Osteoblast (primary cell): Measurements from ENCODE around the gene PIK3R2. TPM values are rescaled to one million over a fixed set of nuclear protein-coding genes. Genes with fewer than 3 reads are reported as not detected.

ENCODE experiments used
- DNase-seq: peaks from one replicate; pipeline ENCODE4 v3.0.0; 2011; ENCODE audit warnings: low spot score, mixed read lengths; ENCODE audit not compliant: insufficient read length; ENCODE audit errors: missing footprints
- H2AFZ ChIP-seq: 2 replicates; pipeline ENCODE4 v1.6.0; 2011; ENCODE audit warnings: mild to moderate bottlenecking, low read length
- H3K27ac ChIP-seq: 2 replicates; pipeline ENCODE4 v1.5.1; 2011; ENCODE audit warnings: mild to moderate bottlenecking, low read depth, low read length, moderate library complexity
- H3K27me3 ChIP-seq: 2 replicates; pipeline ENCODE4 v1.6.0; 2012; ENCODE audit warnings: mild to moderate bottlenecking, control low read depth, inconsistent platforms, low read length, moderate library complexity; ENCODE audit not compliant: insufficient read depth
- H3K36me3 ChIP-seq: 2 replicates; pipeline ENCODE4 v1.5.1; 2011; ENCODE audit warnings: mild to moderate bottlenecking, low read length, control low read depth, moderate library complexity; ENCODE audit not compliant: insufficient read depth
- H3K4me1 ChIP-seq: 2 replicates; pipeline ENCODE4 v1.5.1; 2011; ENCODE audit warnings: mild to moderate bottlenecking, low read length, control low read depth, moderate library complexity; ENCODE audit not compliant: insufficient read depth
- H3K4me2 ChIP-seq: 2 replicates; pipeline ENCODE4 v1.6.0; 2011; ENCODE audit warnings: mild to moderate bottlenecking, low read length; ENCODE audit not compliant: insufficient read depth
- H3K4me3 ChIP-seq: fragments of 200-600 bp; sonication (generic); 3 replicates; pipeline ENCODE4 v1.5.1; 2012; ENCODE audit warnings: mild to moderate bottlenecking, low read length, inconsistent platforms; ENCODE audit not compliant: insufficient read depth
- H3K79me2 ChIP-seq: 2 replicates; pipeline ENCODE4 v1.6.0; 2012; ENCODE audit warnings: mild to moderate bottlenecking, low read length, control low read depth, inconsistent platforms; ENCODE audit not compliant: insufficient read depth
- H3K9me3 ChIP-seq: 2 replicates; pipeline ENCODE4 v1.5.1; 2011; ENCODE audit warnings: low read depth, low read length, control low read depth
- H4K20me1 ChIP-seq: 2 replicates; pipeline ENCODE4 v1.6.0; 2012; ENCODE audit warnings: mild to moderate bottlenecking, low read length, control low read depth; ENCODE audit not compliant: insufficient read depth
- total RNA-seq: library from RNA; depleted of rRNA; stranded (reverse); fragments of >200 nt; gene quantifications from 2 replicates; pipeline ENCODE4 v1.2.3, GENCODE V29; 2012
- TF ChIP-seq, protein P1 (sequence below): IDR thresholded peaks from 2 replicates; pipeline ENCODE4 v1.5.1; 2011; ENCODE audit warnings: mild to moderate bottlenecking, low read depth, low read length, moderate library complexity; ENCODE audit errors: extremely low read depth

The PIK3R2 gene
- total RNA-seq, 1 donor, result 25.7 TPM

DNA sequence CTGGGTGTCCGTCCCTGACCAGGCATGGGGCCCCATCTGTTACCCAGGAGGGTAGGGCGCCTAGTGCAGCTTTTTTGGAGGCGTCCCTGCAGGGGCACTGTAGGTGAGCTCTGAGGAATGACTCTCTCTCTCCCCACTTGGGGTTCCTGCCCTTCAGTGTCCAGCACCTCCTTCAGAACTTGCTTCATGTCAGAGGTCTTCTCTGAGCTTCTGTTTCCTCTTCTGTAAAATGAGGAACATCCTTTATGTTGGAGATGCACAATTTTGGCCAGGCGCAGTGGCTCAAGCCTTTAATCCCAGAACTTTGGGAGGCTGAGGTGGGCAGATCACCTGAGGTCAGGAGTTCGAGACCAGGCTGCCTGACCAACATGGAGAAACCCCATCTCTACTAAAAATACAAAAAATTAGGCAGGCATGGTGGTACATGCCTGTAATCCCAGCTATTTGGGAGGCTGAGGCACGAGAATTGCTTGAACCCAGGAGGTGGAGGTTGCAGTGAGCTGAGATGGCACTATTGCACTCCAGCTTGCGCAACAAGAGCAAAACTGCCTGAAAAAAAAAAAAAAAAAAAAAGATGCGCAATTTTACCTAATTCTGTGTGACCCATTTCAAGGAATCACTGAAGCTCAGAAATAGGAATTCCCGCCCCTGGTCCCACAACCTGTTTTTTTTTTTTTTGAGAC lies 15.2 kb upstream of the PIK3R2 start:
- H4K20me1 ChIP-seq, result no peaks in the 10 kb centered on the region
- H3K4me2 ChIP-seq, result no peak overlapping the region
- H3K36me3 ChIP-seq, result peaks cover 33% of the 10 kb centered on the region
- H3K27ac ChIP-seq, result no peak overlapping the region
- no peak overlapping the region for H3K4me3 ChIP-seq
- H3K4me1 ChIP-seq, result no peaks in the 10 kb centered on the region
- no peaks in the 10 kb centered on the region for H3K79me2 ChIP-seq
- no peaks in the 10 kb centered on the region for H3K9me3 ChIP-seq
- no peak overlapping the region for H2AFZ ChIP-seq
- TF ChIP-seq, protein P1, sequence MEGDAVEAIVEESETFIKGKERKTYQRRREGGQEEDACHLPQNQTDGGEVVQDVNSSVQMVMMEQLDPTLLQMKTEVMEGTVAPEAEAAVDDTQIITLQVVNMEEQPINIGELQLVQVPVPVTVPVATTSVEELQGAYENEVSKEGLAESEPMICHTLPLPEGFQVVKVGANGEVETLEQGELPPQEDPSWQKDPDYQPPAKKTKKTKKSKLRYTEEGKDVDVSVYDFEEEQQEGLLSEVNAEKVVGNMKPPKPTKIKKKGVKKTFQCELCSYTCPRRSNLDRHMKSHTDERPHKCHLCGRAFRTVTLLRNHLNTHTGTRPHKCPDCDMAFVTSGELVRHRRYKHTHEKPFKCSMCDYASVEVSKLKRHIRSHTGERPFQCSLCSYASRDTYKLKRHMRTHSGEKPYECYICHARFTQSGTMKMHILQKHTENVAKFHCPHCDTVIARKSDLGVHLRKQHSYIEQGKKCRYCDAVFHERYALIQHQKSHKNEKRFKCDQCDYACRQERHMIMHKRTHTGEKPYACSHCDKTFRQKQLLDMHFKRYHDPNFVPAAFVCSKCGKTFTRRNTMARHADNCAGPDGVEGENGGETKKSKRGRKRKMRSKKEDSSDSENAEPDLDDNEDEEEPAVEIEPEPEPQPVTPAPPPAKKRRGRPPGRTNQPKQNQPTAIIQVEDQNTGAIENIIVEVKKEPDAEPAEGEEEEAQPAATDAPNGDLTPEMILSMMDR, result no peak
- no peak for DNase-seq
- no peaks in the 10 kb centered on the region for H3K27me3 ChIP-seq

DNA sequence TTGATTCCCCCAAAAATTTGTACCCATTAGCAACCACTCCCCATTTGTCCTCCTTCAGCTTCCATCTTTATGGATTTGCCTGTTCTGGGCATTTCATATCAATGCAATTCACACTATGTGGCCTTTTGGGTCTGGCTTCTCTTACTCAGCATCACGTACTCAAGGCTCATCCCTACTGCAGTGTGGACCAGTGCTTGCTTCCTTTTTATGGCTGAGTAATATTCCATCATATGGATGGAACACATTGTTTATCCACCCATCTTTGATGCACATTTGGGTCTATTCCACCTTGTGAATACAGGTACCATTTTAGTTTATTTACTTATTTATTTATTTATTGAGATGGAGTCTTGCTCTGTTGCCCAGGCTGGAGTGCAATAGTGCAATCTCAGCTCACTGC lies 12.5 kb upstream of the PIK3R2 start:
- no peak for DNase-seq
- Histone ChIP-seq H3K36me3 (peaks cover 45% of the 10 kb centered on the region), H4K20me1 (no peaks in the 10 kb centered on the region), H3K4me1 (no peaks in the 10 kb centered on the region), H3K27me3 (no peaks in the 10 kb centered on the region), H3K9me3 (no peaks in the 10 kb centered on the region), H2AFZ (no peak overlapping the region), H3K4me3 (no peak overlapping the region), H3K79me2 (no peaks in the 10 kb centered on the region), H3K27ac (no peak overlapping the region), H3K4me2 (no peak overlapping the region)
- TF ChIP-seq, protein P1, result no peak

DNA sequence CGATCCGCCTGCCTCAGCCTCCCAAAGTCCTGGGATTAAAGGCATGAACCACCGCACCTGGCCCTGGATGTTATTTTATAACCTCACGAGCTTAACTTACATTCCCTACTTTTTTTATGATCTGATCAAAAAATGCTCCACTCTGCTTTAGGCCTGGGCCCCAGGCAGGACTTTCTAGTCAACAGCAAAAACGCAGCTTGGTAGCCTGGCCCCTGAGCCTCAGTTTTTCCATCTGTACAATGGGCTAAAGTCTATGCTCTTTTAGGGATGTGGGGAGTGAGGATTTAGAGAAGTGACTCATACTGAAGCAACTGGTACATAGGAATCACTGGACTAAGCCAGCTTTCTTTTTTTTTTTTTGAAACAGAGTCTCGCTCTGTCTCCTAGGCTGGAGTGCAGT lies 11.9 kb upstream of the PIK3R2 start:
- H3K4me1 ChIP-seq, result no peaks in the 10 kb centered on the region
- no peaks in the 10 kb centered on the region for H4K20me1 ChIP-seq
- H3K79me2 ChIP-seq, result no peaks in the 10 kb centered on the region
- H3K36me3 ChIP-seq, result peaks cover 45% of the 10 kb centered on the region
- no peak overlapping the region for H3K27ac ChIP-seq
- no peak for DNase-seq
- H3K4me2 ChIP-seq, result no peak overlapping the region
- no peak overlapping the region for H2AFZ ChIP-seq
- no peak overlapping the region for H3K4me3 ChIP-seq
- no peaks in the 10 kb centered on the region for H3K27me3 ChIP-seq
- TF ChIP-seq, protein P1, result no peak
- no peaks in the 10 kb centered on the region for H3K9me3 ChIP-seq

DNA sequence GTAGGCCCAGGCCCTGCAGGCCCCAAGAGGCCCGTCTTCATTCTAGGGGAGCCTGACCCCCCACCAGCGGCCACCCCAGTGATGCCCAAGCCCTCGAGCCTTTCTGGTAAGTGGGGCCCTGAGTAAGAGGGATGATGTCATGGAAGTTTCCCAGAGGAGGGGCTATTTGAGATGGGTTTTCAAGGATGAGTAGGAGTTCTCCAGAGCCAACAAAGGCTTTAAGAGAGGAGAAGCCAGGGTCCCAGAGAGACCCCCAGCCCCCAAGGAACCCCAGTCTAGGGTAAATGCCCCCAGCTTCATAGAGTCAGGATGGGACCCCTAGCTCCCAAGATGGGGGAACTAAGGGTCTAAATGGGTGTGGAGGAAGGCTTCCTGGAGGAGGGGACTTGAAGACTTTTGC lies 9.1 kb upstream of the PIK3R2 start:
- TF ChIP-seq, protein P1, result no peak
- H2AFZ ChIP-seq, result no peak overlapping the region
- no peak for DNase-seq
- no peak overlapping the region for H3K27ac ChIP-seq
- H3K79me2 ChIP-seq, result no peaks in the 10 kb centered on the region
- no peaks in the 10 kb centered on the region for H3K9me3 ChIP-seq
- H3K27me3 ChIP-seq, result no peaks in the 10 kb centered on the region
- H3K36me3 ChIP-seq, result peaks cover 45% of the 10 kb centered on the region
- H3K4me2 ChIP-seq, result no peak overlapping the region
- H4K20me1 ChIP-seq, result no peaks in the 10 kb centered on the region
- no peak overlapping the region for H3K4me3 ChIP-seq
- no peaks in the 10 kb centered on the region for H3K4me1 ChIP-seq
